Activated CD4-positive, alpha-beta T cell treated with anti-CD3 and anti-CD28 coated beads, Interleukin-10, Interleukin-2, amounts not matched to agents 100 ng/mL and 50 ng/mL, durations not matched to agents 16 hours and 8 hours (primary cell): ENCODE results near the gene KCNIP3.
A peak's percentile ranks its signal among the peaks of the same experiment; 100 is the strongest.

ENCODE experiments used
- DNase-seq: peaks from one replicate; pipeline ENCODE4 v3.0.0-alpha.2; 2020

The KCNIP3 gene

DNA sequence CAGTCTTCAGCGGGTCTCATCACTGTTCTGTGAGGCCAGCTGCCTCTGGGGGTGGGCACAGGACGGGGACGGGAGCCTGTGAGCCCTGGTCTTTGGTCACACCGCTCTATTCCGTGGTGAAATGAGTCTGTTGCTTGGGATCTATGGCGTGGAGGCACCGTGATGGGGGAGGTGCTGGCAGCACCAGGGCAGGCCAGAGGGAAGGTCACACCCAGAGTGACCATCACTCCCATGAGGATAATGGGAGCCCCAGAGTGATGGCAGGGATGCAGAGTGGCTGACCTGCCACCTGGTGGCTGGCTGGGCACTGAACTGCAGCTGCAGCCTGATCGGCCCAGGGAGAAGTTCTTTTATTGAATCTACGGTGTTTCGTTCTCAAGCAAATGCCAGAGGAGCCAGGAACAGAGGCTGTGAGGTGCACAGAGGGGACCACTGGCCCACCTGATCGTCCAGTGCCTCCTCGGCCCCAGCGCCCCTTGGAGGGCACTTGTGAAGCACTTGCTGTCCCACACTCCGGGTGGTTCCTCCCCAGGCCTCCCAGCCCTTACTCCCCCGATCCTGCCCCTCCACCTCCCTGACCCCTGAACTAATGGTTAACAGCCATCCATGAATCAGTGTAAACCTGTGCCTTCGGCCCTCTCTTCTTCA lies 17.9 kb downstream of the KCNIP3 start:
- DNase-seq, result no peak

DNA sequence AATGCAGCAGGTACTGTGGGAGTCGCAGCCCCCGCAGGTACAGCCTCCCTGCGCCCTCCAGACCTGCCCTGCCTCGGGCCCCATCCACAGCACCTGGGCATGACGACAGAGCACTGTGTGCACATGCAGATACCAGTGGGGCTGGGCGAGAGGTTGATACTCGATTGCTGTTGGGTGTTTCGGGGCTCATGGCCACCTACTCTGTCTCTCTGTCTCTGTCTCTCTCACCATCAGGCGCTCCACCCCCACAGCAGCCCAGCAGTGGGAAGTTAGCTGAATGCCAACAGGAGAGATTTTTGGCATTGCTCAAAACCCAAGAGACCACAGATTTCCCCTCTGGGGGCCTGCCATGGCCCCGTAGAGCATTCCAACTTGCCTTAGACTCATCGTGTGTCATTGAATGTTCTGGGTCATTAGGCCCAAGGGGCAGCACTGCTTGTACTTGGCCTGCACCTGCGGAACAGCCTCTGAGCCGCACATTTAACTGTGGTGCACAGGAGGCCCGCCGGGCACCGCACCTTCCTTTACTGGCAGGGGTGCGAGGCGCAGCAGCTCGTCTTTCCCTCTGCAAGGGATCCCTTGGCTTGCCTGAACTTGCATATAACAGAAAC lies 18.8 kb downstream of the KCNIP3 start:
- DNase-seq, result no peak

DNA sequence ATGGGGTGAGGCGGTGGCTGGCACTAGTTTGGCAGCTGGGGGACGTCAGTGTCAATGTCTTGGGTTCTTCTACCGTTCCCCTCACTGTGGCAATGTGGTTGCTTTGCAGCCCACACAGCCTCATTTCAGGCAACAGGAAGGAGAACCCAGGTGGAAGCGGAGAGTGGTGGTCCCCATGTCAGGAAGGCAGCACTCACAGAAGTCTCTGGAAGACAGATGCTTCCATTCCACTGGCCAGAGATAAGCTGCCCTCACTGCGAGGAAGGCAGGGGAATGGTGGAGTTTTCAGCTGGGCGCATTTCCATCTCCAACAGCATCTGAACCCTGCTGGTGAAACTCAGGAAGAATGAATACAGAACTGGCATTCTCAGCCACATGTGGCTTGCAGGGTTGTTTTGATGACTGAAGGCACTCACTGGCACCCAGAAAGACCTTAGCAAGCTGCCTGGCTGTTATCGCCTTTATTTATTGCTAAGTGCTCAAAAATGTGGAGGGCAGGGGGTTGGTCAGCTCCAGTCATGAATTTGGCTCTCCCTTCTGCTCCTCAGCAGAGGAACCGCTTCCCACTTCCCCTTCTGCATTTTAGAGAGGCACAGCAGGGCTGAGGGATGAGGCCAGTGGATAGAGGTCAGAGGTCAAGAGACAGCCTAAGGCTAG lies 19.4 kb downstream of the KCNIP3 start:
- DNase-seq, result no peak

DNA sequence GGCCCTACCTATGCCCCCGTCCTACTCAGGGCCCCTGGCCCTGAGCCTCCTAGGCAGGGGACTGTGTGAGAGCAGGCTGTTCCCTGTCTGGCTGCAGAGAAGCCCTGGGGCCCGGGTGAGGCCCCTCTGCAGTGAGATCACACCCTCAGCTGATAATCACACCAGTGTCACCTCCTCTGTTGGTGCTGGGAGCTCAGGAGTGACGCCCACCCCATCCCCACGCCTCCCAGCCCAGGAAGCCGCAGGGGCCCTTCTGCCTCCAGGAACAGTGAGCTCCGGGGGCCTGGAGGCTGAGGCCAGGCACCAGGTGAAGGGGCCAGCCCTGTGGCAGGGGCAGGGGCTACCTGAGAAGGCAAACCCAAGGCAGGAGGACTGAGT lies 20.0 kb downstream of the KCNIP3 start:
- DNase-seq, result no peak

DNA sequence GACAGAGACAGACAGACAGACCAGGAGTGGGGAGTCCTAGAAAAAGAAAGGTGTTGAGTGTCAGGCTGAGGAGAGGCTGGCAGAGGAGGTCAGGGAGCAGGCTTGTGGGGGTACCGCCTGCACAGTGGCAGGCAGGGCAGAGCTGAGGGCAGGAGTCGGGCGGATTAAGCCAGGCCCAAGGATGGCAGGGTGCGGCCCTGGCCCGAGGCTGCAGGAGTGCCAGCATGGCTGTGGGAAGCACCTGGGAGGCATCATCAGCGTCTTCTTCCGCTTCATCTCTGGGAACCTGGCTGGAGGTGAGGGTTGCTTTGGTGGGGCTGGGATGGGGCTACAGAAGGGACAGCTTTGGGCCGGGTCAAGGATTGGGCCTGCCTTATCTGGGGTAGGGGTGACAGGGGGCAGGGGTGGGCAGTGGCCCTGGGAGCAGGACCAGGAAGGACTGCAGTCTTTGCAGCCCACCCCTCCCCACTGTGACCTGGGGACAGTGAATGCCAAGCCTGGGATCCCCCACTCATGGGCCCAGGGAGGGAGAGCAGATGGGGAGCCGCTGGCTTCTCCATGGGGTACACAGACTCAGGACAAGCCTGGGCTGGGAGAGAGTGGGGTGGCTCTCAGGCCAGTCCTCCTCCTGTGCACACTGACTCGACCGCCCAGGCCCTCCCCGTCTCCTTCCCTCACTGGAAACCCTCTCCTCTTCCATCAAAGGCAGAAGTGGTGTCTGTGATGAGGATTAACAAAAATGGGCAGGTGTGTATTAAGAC lies 20.7 kb downstream of the KCNIP3 start:
- DNase-seq, result no peak

DNA sequence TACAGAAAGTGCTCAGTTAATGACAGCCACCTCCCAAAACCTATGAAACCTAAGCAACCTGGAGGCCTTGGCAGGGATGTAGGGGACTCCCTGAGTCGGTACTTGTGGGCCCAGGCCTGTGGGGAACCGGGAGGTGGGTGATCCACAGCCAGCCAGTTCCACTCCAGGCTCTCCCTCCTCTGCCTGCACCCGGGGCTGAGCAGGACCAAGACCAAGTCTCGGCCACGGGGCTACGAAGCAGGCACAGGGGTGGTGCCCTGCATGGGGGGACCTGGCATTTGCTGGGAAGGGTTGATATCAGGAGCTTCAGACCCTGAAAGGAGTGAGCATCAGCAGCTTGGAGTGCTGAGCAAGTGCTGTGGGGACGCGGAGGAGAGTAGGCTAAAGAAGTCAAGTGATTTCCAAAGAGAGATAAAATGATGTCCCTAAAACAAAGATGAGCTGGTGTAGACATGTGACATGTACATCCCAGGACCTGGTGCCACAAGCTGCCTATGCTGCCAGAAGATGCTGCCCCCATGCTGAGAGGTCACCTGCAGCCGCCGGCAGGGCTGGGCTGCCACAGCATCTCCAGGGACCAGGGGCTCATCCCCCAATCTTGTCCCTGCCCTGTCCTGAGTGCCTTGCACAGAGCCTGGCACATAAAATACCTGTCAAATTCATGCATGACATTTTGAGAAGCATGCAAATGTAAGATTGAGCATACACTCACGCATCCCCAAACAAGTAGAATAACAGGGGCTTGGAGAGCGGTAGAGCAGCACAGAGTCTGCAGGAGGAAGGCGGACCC lies 21.5 kb downstream of the KCNIP3 start:
- DNase-seq, result no peak

DNA sequence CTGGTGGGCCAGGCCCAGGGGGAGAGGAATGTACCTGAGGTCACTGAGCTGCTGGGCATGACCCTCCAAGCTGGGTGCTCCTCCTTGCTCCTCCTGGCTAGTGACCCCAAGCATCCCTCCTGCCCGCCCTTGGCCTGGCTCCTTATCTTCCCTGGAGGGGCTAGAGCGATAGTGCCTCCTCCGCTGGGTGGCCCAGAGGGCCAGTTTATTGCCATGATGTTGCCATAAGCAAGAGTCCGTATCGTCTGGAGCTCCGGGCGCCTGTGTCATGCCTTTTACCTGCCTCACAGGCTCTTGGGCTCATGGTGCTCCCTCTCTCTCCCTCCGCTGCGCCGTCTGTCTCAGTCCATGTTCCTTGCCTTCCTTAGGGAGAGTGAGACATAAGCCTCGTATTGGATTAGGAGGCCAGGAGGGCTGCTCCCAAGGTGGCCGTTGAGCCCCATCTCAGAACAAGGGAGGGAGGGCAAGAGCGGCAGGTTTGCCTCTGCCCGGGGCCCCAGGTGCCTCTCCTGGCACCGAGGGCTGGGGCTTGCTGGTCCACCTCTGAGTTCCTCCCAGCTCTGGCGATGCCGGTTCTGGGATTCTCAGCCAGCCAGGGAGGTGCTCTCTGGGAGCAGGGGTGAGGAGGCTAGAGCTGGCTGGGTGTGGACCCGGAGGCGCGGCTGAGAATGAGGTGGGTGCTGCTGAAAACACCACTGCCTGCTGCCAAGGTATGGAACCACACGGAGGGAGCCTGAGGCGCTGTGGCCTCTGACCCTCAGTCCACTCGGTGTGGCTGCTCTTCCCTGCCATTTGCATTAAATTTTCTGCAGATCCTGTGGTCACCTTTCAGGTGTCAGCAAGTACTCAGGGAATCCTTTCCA lies 22.6 kb downstream of the KCNIP3 start:
- DNase-seq, result no peak

DNA sequence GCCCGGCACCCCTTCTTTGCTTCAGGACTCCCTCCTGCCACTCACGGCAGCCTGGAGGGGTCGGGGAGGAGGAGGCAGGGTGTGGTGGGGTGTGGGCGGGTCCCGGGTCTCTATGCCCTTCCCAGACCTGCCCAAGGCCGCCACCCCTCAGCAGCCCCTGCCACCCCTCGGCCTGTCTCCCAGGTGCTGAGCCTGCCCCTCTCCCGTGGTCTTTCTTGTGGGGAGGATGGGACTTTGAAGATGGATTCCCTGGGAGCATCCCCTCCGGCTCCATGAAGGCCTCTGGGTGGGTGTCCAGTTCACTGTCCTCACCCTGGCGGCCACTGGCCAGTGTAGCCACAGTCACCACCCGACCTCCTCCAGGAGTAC lies 23.2 kb downstream of the KCNIP3 start:
- no peak for DNase-seq

DNA sequence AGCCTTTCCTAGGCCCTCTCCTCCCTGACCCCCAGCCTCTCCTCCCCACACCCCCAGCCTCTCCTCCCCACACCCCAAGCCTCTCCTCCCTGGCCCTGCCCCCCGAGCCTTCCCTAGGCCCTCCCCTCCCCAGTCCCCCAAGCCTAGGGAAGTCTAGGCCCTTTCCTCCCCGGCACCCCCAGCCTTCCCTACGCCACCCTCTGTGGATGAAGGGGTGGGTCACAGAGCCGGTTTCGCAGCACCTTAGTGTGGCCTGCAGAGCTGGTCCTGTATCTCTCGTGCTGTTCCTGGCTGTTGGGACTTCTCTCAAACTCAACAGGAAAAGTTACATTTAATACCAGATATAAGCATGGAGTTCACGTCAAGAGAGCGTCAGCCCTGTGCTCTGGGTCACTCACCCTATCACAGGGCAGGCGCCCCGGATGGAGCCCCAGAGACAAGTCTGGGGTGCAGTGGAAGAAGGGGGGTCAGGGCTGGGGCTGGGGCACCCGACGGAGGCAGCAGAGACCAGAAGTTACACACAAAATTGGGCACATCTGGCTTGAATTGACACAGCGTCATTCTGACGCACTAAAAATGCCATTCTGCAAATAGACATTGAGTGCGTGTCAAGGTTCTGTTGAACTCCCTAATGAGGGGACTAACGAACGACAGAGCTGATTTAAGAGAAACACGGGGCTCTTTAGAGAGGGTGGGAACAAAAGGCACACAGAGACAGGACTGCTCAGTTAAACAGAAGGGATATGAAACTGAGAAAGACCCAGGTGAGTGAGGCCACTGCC lies 24.0 kb downstream of the KCNIP3 start:
- DNase-seq, result no peak

DNA sequence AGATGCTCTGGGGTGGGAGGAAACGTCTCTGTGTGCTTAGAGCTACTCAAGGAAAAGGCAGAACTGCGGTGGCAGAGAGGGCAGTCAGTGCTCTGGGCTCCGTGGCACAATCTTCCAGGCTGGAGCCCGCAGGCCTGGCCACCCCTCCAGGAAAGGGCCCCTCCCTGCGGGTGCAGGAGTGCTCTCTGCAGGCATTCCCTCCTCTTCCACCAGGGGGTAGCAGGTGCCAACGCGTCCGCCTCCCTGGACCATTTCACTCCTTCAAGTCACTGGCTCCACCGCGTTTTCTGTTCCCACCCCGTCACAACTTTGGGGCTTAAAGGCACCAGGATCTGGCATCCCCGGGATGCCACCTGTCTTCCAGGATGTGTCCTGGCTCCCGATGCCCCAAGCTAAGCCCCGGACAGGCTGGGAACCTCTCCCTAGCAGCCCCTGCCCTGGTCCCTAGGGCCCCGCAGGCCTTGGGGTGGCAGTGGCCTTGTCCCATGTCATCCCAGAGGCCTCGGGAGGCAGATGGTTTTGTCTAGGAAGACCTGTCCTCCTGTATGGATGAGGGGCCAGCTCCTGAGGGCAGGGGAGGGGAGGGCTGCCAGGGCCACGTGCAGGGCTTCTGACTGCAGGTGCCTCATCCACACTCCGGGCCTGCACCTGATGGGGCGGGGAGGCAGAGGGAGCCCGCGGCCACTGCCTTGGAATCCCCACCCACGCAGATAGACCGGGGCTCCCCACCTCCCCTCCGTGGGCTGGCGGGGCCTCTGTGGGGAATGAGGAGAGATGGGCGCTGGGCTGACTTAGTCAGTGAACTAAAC lies 26.4 kb downstream of the KCNIP3 start:
- peak; percentile 14 for DNase-seq

DNA sequence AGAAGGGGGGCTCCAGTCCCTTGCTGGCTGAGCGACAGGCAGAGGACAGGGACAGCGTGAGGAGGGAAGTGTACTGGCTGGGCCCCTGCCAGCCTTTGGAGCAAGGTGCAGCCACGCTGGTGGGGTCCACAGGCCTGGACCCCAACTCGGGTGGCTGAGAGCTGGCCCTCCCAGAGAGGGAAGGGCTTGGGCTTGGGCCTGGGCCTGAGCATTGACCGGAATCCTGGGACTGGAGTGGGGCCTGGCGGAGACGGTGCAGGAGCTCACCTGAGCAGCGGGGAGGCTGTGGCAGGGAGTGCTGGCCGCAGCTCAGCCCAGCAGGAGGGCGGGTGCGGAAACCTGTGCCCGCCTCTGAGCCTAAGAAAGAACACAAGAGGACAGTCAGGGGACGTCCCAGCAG lies 27.9 kb downstream of the KCNIP3 start:
- no peak for DNase-seq

DNA sequence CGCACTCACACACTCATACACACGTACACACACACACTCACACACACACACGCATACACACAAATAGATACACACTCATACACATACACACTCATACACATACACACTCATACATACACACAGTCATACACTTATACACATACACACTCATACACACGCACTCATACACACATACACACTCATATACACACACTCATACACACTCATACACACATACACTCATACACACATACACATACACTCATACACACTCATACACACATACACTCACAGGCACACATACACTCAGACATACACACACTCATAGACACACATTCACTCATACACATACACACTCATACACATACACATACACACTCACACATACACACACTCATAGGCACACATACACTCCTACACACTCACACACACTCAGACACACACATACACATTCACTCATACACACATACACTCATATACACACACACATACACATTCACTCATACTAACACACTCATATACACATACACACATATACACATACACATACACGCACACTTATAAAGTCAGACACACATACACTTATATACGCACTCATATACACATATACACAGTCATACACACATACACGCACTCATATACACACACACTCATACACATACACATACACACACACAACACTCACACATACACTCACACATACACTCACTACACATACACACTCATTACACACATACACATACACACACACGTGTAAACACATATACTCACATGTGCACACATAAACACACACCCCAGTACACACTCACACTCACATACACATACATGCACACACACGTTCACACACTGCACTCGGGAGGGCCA lies 28.7 kb downstream of the KCNIP3 start:
- DNase-seq, result no peak

DNA sequence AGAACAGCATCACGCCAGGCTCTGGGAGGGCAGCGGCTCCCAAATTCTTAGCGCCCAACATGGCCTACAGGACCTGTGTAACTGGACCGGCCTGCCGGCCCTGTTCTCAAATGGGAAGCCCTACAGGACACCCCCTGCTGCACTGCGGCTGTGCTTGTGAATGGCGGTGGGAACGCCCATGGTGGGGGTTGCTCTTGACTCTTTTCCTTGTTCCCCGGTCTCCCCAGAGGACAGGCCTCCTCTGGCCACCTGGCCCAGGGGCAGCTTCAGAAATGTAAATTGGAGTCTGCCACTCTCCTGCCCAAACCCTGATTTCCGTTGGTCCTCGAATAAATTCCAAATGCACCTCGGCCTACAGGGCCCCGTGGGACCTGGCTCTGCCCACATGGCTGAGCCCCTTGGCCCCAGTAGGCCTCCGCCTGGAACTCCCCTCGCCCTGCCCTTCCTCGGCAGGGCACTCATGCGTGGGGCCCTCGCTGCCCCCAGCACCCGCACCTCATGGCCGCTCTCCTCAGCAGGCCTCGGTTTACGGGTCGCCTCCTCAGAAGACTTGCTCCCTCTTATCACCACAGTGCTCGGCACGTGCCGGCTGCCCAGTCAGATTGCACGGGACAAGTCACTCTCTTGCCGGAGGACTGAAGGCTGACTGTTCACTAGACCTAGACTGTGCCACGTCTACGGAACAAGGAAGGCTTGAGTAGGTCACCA lies 29.4 kb downstream of the KCNIP3 start:
- no peak for DNase-seq

DNA sequence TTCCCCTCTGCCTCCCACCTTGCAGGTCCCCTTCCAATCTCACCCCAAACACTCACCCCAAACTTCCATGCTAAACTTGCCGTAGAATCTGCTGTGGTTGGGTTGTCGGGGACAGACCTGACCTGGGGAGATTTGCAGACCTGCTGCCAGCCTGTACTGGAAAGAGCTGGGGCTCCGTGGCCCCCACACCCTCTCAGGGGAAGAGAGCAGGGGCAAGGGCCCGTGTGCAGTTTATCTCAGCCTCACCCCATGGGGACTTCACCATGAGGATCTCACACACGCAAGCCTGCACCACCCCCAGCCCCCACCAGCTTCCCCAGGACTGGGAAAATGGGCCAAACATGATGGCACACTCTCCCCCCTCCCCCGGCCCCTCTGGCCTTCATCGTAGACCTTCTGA lies 30.7 kb downstream of the KCNIP3 start:
- no peak for DNase-seq

DNA sequence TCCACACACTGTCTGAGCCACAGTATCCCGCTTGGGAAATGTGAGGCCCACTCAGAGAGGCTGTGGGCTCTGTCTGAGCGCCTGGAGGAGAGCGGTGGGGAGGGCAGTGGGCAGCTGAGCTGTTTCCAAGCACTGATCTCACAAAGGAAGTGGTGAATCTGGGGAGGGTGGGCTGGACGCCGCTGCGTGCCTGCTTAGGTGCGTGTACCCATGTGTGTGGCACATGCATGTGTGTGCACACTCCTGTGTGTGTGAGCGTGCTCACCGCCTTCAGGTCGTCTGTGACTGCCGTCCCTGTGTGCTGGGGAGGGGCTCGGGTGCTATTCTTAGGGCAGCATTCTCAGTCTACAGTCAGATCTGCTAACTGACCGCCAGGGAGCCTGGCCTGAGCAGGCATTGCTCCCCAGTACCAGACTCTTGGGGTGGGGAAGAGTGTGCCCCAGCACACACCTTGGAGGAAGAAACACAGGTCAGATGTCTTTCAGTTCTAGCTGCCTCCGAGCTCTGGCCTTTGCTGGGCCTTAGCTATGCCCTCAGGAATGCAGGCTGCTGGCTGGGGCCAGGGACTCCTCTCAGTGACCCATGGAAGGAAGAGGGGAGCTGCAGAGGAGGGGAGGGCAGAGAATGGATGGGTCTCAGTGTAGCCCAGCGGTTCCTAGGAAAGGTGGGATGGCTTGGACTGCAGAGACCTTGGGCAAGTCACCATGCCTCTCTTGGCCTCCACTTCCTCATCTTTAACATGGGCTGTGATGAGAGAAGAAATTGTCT lies 31.4 kb downstream of the KCNIP3 start:
- no peak for DNase-seq

DNA sequence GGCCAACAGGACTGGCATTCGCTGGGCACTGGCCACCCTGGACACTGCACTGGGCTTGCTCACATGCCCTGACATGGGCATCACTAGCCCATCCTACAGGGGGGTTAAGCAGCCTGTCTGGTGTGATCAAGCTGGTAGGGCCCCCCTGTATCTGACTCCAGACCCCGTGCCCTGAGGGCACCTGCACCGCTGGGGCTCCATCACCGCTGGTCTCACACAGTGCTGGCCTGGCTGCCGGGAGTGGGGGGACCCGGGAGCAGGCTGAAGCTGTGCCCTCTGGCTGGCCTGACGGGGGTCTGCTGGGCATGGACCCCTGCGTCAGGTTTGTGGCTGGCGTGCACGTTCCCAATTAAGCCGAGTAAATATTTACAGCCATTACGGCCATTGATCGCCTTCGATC lies 32.3 kb downstream of the KCNIP3 start:
- no peak for DNase-seq

DNA sequence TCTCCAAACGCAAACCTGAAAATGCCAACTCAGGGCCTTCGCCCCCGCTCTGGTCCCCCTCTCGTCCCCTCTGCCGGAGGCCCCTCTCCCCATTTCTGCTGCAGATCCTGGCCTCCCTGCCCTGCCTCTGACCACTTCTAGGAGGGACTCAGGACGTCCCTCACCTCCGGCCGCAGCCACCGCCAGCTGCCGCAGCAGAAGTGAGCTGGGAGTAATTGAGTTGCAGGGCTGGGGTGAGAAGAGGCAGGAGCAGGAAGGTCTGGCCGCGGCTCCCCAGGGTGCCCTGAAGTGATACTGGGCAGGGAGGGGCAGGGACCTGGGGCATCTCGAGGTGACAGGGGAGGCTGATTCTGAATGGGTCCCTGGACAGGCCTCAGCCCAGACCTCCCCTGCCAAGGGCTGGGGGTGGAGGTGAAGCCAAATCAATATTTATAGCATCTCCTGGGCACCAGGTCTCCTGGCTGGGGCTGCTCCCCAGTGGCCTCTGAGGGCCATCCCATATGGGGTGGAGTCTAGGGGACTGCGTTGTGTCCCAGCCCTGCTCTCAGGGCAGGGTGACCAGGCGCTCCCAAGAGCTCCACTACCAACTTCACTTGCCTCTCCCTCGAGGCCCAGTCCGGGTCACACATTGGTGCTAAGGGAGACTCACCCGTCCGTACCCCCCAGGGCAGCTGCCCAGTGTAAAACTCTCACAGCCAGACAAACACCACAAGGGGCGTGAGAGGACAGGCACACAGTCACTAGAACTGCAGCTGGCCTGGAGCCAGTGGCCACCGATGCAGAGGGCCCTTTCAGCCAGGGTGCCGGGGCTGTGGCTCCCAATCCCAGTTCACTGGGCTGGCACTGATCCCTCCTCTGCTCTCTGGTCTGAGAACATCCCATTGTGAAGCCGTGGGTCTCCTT lies 33.0 kb downstream of the KCNIP3 start:
- DNase-seq, result no peak
